SK-N-SH treated with all-trans-retinoic acid at 6 μM for 48 hours (cell line): ENCODE measurements around the gene MMEL1.

Source experiments
- CSDC2 ChIP-seq: fragments of 250-450 bp; sonication (Bioruptor Pico); IDR thresholded peaks from 2 replicates; pipeline ENCODE4 v1.5.0; 2020; ENCODE audit warnings: mild to moderate bottlenecking, moderate library complexity
- GLIS3 ChIP-seq: fragments of 250-450 bp; sonication (Bioruptor Pico); IDR thresholded peaks from 2 replicates; pipeline ENCODE4 v1.5.0; 2020; ENCODE audit warnings: mild to moderate bottlenecking, moderate library complexity
- PPARA ChIP-seq: fragments of 250-450 bp; sonication (Bioruptor Pico); IDR thresholded peaks from 2 replicates; pipeline ENCODE4 v1.5.0; 2020; ENCODE audit warnings: mild to moderate bottlenecking, borderline replicate concordance
- SNAI2 ChIP-seq: fragments of 250-450 bp; sonication (Bioruptor Pico); IDR thresholded peaks from 2 replicates; pipeline ENCODE4 v1.5.0; 2020; ENCODE audit warnings: mild to moderate bottlenecking, moderate library complexity
- TF ChIP-seq, protein P1 (sequence below): fragments of 250-450 bp; sonication (Bioruptor Pico); IDR thresholded peaks from 2 replicates; pipeline ENCODE4 v1.5.0; 2020; ENCODE audit warnings: mild to moderate bottlenecking, moderate library complexity
- TF ChIP-seq, protein P2 (sequence below): fragments of 250-450 bp; sonication (Bioruptor Pico); IDR thresholded peaks from 2 replicates; pipeline ENCODE4 v1.8.0; 2020; ENCODE audit warnings: mild to moderate bottlenecking, moderate library complexity, borderline replicate concordance
- TF ChIP-seq, protein P3 (sequence below): fragments of 250-450 bp; sonication (Bioruptor Pico); IDR thresholded peaks from 2 replicates; pipeline ENCODE4 v1.5.1; 2021; ENCODE audit warnings: mild to moderate bottlenecking, moderate library complexity
- TF ChIP-seq, protein P4 (sequence below): fragments of 250-450 bp; sonication (Bioruptor Pico); IDR thresholded peaks from 2 replicates; pipeline ENCODE4 v1.5.1; 2020; ENCODE audit warnings: low read depth, mild to moderate bottlenecking, moderate library complexity

- TF ChIP-seq, protein P1, sequence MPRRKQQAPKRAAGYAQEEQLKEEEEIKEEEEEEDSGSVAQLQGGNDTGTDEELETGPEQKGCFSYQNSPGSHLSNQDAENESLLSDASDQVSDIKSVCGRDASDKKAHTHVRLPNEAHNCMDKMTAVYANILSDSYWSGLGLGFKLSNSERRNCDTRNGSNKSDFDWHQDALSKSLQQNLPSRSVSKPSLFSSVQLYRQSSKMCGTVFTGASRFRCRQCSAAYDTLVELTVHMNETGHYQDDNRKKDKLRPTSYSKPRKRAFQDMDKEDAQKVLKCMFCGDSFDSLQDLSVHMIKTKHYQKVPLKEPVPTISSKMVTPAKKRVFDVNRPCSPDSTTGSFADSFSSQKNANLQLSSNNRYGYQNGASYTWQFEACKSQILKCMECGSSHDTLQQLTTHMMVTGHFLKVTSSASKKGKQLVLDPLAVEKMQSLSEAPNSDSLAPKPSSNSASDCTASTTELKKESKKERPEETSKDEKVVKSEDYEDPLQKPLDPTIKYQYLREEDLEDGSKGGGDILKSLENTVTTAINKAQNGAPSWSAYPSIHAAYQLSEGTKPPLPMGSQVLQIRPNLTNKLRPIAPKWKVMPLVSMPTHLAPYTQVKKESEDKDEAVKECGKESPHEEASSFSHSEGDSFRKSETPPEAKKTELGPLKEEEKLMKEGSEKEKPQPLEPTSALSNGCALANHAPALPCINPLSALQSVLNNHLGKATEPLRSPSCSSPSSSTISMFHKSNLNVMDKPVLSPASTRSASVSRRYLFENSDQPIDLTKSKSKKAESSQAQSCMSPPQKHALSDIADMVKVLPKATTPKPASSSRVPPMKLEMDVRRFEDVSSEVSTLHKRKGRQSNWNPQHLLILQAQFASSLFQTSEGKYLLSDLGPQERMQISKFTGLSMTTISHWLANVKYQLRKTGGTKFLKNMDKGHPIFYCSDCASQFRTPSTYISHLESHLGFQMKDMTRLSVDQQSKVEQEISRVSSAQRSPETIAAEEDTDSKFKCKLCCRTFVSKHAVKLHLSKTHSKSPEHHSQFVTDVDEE (CRISPR knock-in tag) = no peak
- TF ChIP-seq, protein P2, sequence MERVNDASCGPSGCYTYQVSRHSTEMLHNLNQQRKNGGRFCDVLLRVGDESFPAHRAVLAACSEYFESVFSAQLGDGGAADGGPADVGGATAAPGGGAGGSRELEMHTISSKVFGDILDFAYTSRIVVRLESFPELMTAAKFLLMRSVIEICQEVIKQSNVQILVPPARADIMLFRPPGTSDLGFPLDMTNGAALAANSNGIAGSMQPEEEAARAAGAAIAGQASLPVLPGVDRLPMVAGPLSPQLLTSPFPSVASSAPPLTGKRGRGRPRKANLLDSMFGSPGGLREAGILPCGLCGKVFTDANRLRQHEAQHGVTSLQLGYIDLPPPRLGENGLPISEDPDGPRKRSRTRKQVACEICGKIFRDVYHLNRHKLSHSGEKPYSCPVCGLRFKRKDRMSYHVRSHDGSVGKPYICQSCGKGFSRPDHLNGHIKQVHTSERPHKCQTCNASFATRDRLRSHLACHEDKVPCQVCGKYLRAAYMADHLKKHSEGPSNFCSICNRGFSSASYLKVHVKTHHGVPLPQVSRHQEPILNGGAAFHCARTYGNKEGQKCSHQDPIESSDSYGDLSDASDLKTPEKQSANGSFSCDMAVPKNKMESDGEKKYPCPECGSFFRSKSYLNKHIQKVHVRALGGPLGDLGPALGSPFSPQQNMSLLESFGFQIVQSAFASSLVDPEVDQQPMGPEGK = no peak
- TF ChIP-seq SNAI2 (CRISPR knock-in tag) = no peak
- no peak for TF ChIP-seq PPARA (CRISPR knock-in tag)
- no peak for TF ChIP-seq CSDC2 (CRISPR knock-in tag)
- TF ChIP-seq, protein P3, sequence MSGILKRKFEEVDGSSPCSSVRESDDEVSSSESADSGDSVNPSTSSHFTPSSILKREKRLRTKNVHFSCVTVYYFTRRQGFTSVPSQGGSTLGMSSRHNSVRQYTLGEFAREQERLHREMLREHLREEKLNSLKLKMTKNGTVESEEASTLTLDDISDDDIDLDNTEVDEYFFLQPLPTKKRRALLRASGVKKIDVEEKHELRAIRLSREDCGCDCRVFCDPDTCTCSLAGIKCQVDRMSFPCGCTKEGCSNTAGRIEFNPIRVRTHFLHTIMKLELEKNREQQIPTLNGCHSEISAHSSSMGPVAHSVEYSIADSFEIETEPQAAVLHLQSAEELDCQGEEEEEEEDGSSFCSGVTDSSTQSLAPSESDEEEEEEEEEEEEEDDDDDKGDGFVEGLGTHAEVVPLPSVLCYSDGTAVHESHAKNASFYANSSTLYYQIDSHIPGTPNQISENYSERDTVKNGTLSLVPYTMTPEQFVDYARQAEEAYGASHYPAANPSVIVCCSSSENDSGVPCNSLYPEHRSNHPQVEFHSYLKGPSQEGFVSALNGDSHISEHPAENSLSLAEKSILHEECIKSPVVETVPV = no peak
- TF ChIP-seq, protein P4, sequence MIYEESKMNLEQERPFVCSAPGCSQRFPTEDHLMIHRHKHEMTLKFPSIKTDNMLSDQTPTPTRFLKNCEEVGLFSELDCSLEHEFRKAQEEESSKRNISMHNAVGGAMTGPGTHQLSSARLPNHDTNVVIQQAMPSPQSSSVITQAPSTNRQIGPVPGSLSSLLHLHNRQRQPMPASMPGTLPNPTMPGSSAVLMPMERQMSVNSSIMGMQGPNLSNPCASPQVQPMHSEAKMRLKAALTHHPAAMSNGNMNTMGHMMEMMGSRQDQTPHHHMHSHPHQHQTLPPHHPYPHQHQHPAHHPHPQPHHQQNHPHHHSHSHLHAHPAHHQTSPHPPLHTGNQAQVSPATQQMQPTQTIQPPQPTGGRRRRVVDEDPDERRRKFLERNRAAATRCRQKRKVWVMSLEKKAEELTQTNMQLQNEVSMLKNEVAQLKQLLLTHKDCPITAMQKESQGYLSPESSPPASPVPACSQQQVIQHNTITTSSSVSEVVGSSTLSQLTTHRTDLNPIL (CRISPR knock-in tag) = no peak
- no peak for TF ChIP-seq GLIS3 (CRISPR knock-in tag)
These were observed 61.5 kb downstream of the MMEL1 start for GRCh38 chr1:2571348-2571747.
